ENCODE data around the gene NCR2. TPM values are rescaled to one million over a fixed set of nuclear protein-coding genes. Genes with fewer than 3 reads are reported as not detected.

Gene NCR2
- total and polyA plus RNA-seq, 2 donors (not counting 1 experiment from before 2014, with no cell fraction given), result not detected

DNA sequence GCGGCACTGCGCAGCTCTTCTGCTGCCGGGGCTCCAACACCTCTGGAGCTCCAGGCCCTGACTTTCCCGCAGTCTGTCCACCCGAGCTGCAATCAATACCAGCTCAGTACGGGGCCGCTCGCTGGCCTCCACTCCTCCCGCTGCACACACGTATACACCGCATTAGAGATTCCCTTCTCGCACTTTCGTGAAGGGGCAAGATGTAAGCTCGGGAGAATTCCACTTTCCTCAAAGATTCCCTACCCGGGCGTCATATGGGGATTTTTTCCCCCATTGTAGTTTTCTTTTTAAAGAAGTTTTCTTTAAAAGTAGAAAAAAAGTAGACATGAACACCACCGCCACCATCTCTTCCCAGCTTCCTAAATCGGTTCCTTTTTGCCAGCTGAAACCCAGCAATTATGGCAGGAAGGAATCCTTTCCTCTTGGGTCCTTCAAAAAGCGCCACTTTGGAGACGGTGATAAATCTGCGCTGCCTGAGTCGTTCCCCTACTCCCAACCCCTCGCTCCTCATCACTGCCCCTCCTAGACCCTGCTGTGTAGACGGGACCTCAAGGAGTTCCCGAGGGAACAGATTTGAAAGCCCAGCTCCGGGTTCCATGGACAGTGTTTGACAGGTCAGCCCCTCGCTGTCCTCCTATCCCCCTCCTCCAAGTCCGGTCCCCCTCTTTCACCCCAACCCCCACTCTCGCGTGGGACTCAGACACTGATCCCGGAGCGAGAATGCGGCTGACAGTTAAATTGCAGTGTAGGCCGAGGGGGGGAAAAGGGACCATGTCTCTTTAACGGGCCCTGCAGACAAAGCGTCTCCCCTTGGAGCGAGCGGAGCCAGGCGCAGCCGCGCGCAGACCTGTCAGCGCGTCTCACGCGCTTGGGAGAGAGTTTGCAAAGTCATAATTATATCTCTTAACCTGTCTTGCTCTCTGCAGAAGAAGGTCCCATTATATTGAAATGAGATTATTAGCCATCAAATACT, 39.5 kb downstream of the NCR2 start:
- H3K9me3 Mint-ChIP-seq (ENCODE audit: insufficient read depth), result no peaks in the 10 kb centered on the region
- TF ChIP-seq, protein P1, sequence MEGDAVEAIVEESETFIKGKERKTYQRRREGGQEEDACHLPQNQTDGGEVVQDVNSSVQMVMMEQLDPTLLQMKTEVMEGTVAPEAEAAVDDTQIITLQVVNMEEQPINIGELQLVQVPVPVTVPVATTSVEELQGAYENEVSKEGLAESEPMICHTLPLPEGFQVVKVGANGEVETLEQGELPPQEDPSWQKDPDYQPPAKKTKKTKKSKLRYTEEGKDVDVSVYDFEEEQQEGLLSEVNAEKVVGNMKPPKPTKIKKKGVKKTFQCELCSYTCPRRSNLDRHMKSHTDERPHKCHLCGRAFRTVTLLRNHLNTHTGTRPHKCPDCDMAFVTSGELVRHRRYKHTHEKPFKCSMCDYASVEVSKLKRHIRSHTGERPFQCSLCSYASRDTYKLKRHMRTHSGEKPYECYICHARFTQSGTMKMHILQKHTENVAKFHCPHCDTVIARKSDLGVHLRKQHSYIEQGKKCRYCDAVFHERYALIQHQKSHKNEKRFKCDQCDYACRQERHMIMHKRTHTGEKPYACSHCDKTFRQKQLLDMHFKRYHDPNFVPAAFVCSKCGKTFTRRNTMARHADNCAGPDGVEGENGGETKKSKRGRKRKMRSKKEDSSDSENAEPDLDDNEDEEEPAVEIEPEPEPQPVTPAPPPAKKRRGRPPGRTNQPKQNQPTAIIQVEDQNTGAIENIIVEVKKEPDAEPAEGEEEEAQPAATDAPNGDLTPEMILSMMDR (IDR thresholded peaks at IDR 0.05), result no peak
- TF ChIP-seq EZH2 (IDR thresholded peaks at IDR 0.05; ENCODE audit: borderline replicate concordance, insufficient read depth, low read depth, low read length, poor library complexity, severe bottlenecking), result peak; percentile 50
- H3K79me2 ChIP-seq (ENCODE audit: control insufficient read depth, insufficient read depth, low read length), result no peaks in the 10 kb centered on the region
- peaks cover 42 to 46% of the 10 kb centered on the region in 2 donors for H3K4me1 ChIP-seq (ENCODE audit: control insufficient read depth in 2 of 2, insufficient read depth in 2 of 2, low read length in 2 of 2)
- H3K27me3 ChIP-seq (replicated peaks in 1 of 4; ENCODE audit: control extremely low read depth in 1 of 4, control insufficient read depth in 3 of 4, insufficient read depth in 4 of 4, low read length in 3 of 4), result peaks cover 0 to 87% (median 55%) of the 10 kb centered on the region in 4 experiments
- H3K4me3 ChIP-seq (ENCODE audit: control extremely low read depth in 1 of 5, extremely low read depth in 1 of 5, insufficient read depth in 1 of 5, low read depth in 2 of 5, low read length in 4 of 5), result no peak overlapping the region
- no peaks in the 10 kb centered on the region for H3K36me3 ChIP-seq (replicated peaks in 1 of 2; ENCODE audit: control extremely low read depth in 1 of 2, control insufficient read depth in 1 of 2, extremely low read depth in 1 of 2, insufficient read depth in 2 of 2, low read length in 1 of 2)
- H3K27me3 Mint-ChIP-seq, result peaks cover 80% of the 10 kb centered on the region
- POLR2A ChIA-PET, result no interaction called here
- CTCF ChIA-PET, result interaction anchor here (1.0 to 1.1 kb wide), 2 partner anchors 12 to 310 kb away, joined by 3 read pairs; no protein-coding TSS in a partner anchor
- H4K20me1 ChIP-seq (ENCODE audit: control insufficient read depth, insufficient read depth, low read length, poor library complexity, severe bottlenecking), result no peaks in the 10 kb centered on the region
- ATAC-seq (ENCODE audit: low read depth) (no peak), DNase-seq (peak; percentile 42)
- peak overlapping the region; percentile 71 for H3K4me3 Mint-ChIP-seq
- H3K9ac ChIP-seq (ENCODE audit: low read length), result no peak overlapping the region
- peak overlapping the region; percentile 87 for H3K4me2 ChIP-seq (replicated peaks; ENCODE audit: low read depth, low read length, poor library complexity, severe bottlenecking)
- H2AFZ ChIP-seq (ENCODE audit: insufficient read depth, low read depth, low read length, poor library complexity, severe bottlenecking), result no peak overlapping the region
- intact Hi-C loops (cut with micrococcal nuclease), result no loop called here
- H3K27ac ChIP-seq (ENCODE audit: low read length in 2 of 2), result no peak overlapping the region
- H3K27ac Mint-ChIP-seq, result no peak overlapping the region
- WGBS (ENCODE audit: insufficient coverage), result 6% methylated on average over 33 of the region's 46 CpGs
- H3K9me3 ChIP-seq (ENCODE audit: control extremely low read depth in 1 of 3, control insufficient read depth in 2 of 3, insufficient read depth in 1 of 3, low read length in 2 of 3), result peaks cover 0 to 29% (median 0%) of the 10 kb centered on the region in 3 donors
- peaks cover 44% of the 10 kb centered on the region for H3K4me1 Mint-ChIP-seq

Measured in B cell (primary cell).